ENCODE measurements around the gene MPEG1. TPM values are rescaled to one million over a fixed set of nuclear protein-coding genes. Genes with fewer than 3 reads are reported as not detected.

Gene MPEG1
- total and polyA plus RNA-seq, 9 of the 15 experiments (the other 6 are each of a cell fraction or from before 2014, with no cell fraction given): 0.07 TPM; not detected in 8

DNA sequence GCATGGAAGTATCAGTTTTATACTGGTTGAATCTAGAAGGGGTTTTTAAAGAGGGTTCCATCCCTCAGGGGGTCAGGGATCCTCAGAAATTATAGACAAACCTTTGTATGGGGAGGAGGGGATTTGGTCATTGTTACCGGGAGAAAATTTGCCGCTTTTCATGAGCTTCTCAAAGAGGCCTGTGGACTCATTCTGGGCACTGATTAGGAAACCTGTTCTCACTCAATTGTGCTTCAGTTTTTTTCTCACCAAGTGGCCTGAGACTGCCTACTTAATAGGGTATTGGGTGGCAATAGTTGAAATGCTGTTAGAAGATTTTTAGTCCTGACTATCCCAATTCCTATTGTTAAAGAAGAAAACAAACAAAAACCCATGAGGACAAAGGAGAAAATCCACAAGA is 14.0 kb downstream of the MPEG1 start:
- Histone ChIP-seq H3K4me2 (ENCODE audit: insufficient read depth, low read length) (no peak overlapping the region), H3K9ac (ENCODE audit: insufficient read depth in 1 of 2, low read depth in 2 of 2, low read length in 2 of 2) (no peak overlapping the region), H3K9me1 (ENCODE audit: control insufficient read depth, insufficient read depth, low read length) (no peaks in the 10 kb centered on the region), H3K4me1 (replicated peaks in 1 of 2; ENCODE audit: control insufficient read depth in 2 of 2, insufficient read depth in 2 of 2, low read length in 2 of 2) (peaks cover 0 to 2% of the 10 kb centered on the region in 2 experiments; a peak in 1 of 5 replicates), H3K27me3 (ENCODE audit: control insufficient read depth in 2 of 2, insufficient read depth in 2 of 2, low read length in 2 of 2) (peaks cover 10 to 21% of the 10 kb centered on the region in 2 experiments), H3K27ac (ENCODE audit: extremely low read depth, low read depth, low read length) (no peak overlapping the region), H4K20me1 (replicated peaks; ENCODE audit: control insufficient read depth, insufficient read depth, low read length) (no peaks in the 10 kb centered on the region), H3K9me3 (replicated peaks; ENCODE audit: control insufficient read depth, insufficient read depth, low read depth, low read length) (no peaks in the 10 kb centered on the region), H3K4me3 (no peak overlapping the region), H3K79me2 (ENCODE audit: control insufficient read depth, insufficient read depth, low read length) (no peaks in the 10 kb centered on the region), H3K36me3 (ENCODE audit: control insufficient read depth, insufficient read depth, low read length) (no peaks in the 10 kb centered on the region), H2AFZ (ENCODE audit: low read depth, low read length) (no peak overlapping the region)
- DNase-seq (ENCODE audit: extremely low read depth in 1 of 4, low spot score in 3 of 4) (no peak), ATAC-seq (no peak), FAIRE-seq (no peak)
- WGBS (ENCODE audit: insufficient coverage, low coverage, missing lambda C conversion rate): 4% methylated on average over 2 of the region's 2 CpGs
- POLR2A ChIA-PET: interaction anchor here (0.9 kb wide), 1 partner anchor 16 kb away, joined by 3 read pairs; no protein-coding TSS in a partner anchor
- CTCF ChIA-PET (ENCODE audit: low intra/inter-chr PET ratio): no interaction called here
- in situ Hi-C loops (cut with MboI): loop anchor here (25.0 kb wide), 1 partner anchor 489 kb away; no protein-coding TSS in a partner anchor
- TF ChIP-seq SRF (CRISPR knock-in tag; IDR thresholded peaks at IDR 0.05) (no peak), ZNF507 (tag; conservative IDR thresholded peaks at IDR 0.05) (no peak), CXXC5 (CRISPR knock-in tag; IDR thresholded peaks at IDR 0.05) (no peak), CBFA2T3 (IDR thresholded peaks at IDR 0.05) (no peak), RBM25 (IDR thresholded peaks at IDR 0.05; ENCODE audit: low read depth, low read length, severe bottlenecking) (no peak)
- no TSS peak for BruUV-seq (replicated peaks)
- intact Hi-C loops (cut with micrococcal nuclease): no loop called here

DNA sequence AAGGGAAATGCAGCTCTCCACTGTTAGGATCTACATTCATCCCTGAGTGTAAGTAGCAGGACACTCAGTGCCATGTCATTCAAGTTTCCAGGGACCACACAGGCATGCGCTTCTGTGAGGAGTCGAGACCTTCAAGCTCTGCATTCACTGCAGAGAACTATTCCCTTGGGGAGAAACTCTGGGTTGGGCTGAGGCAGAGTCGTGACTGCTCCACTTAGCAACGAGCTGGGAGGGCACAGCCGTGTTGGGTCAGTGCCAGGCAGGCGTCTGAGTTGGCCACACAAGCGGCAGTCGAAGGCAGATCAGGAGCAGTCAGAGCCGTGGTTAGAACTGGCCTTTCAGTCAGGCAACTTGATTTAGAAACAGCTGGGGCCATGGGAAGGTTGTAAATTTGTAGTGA is 14.7 kb downstream of the MPEG1 start:
- DNase-seq (ENCODE audit: extremely low read depth in 1 of 4, low spot score in 3 of 4) (no peak), ATAC-seq (no peak), FAIRE-seq (no peak)
- ChIA-PET POLR2A (no interaction called here), CTCF (ENCODE audit: low intra/inter-chr PET ratio) (no interaction called here)
- Histone ChIP-seq H3K9me3 (replicated peaks; ENCODE audit: control insufficient read depth, insufficient read depth, low read depth, low read length) (no peaks in the 10 kb centered on the region), H4K20me1 (replicated peaks; ENCODE audit: control insufficient read depth, insufficient read depth, low read length) (no peaks in the 10 kb centered on the region), H3K79me2 (ENCODE audit: control insufficient read depth, insufficient read depth, low read length) (no peaks in the 10 kb centered on the region), H3K4me3 (no peak overlapping the region), H3K27me3 (ENCODE audit: control insufficient read depth in 2 of 2, insufficient read depth in 2 of 2, low read length in 2 of 2) (peaks cover 10 to 23% of the 10 kb centered on the region in 2 experiments), H3K27ac (ENCODE audit: extremely low read depth, low read depth, low read length) (no peak overlapping the region), H3K4me2 (ENCODE audit: insufficient read depth, low read length) (no peak overlapping the region), H2AFZ (ENCODE audit: low read depth, low read length) (no peak overlapping the region), H3K4me1 (replicated peaks in 1 of 2; ENCODE audit: control insufficient read depth in 2 of 2, insufficient read depth in 2 of 2, low read length in 2 of 2) (peaks cover 0 to 2% of the 10 kb centered on the region in 2 experiments; a peak in 1 of 5 replicates), H3K9ac (ENCODE audit: insufficient read depth in 1 of 2, low read depth in 2 of 2, low read length in 2 of 2) (no peak overlapping the region), H3K9me1 (ENCODE audit: control insufficient read depth, insufficient read depth, low read length) (no peaks in the 10 kb centered on the region), H3K36me3 (ENCODE audit: control insufficient read depth, insufficient read depth, low read length) (no peaks in the 10 kb centered on the region)
- no peak for TF ChIP-seq ZNF766 (CRISPR knock-in tag; conservative IDR thresholded peaks at IDR 0.05)
- no peak for TF ChIP-seq CHD4 (IDR thresholded peaks at IDR 0.05; ENCODE audit: insufficient read depth, insufficient replicate concordance, low read depth, low read length, poor library complexity, severe bottlenecking)
- no peak for TF ChIP-seq CREM (IDR thresholded peaks at IDR 0.05; ENCODE audit: low read depth)
- no peak for TF ChIP-seq ETV1 (tag; conservative IDR thresholded peaks at IDR 0.05; ENCODE audit: low read depth)
- no peak for TF ChIP-seq GATAD2A (IDR thresholded peaks at IDR 0.05)
- TF ChIP-seq PCBP2 (IDR thresholded peaks at IDR 0.05; ENCODE audit: low read depth, low read length, poor library complexity, severe bottlenecking): no peak
- no peak for TF ChIP-seq ATF3 (IDR thresholded peaks at IDR 0.05)
- TF ChIP-seq ATF3 (CRISPR knock-in tag; conservative IDR thresholded peaks at IDR 0.05): no peak
- no peak for TF ChIP-seq RBBP5 (IDR thresholded peaks at IDR 0.05; ENCODE audit: borderline replicate concordance, insufficient read depth, low read length, poor library complexity, severe bottlenecking)
- TF ChIP-seq RBM14 (IDR thresholded peaks at IDR 0.05; ENCODE audit: borderline replicate concordance, insufficient read depth, low read depth, low read length): no peak
- TF ChIP-seq FOXP1 (CRISPR knock-in tag; IDR thresholded peaks at IDR 0.05): no peak
- TF ChIP-seq CHD2 (IDR thresholded peaks at IDR 0.05; ENCODE audit: low read depth, low read length): no peak
- in situ Hi-C loops (cut with MboI) (loop anchor here (25.0 kb wide), 1 partner anchor 489 kb away; no protein-coding TSS in a partner anchor), intact Hi-C loops (cut with micrococcal nuclease) (no loop called here)
- WGBS (ENCODE audit: insufficient coverage, low coverage, missing lambda C conversion rate): 1% methylated on average over 8 of the region's 9 CpGs
- no TSS peak for BruUV-seq (replicated peaks)
